Kasumi-1 (cell line): ENCODE measurements around the gene ATP8B3.
A peak's percentile ranks its signal among the peaks of the same experiment; 100 is the strongest.

Source experiments
- DNase-seq, 2 experiments: peaks; one replicate each; lab custom pipeline; 2025; lab: John Stamatoyannopoulos, UW

ATP8B3 gene

GRCh38 chr19:1811942-1812425 lies at the start of gene ATP8B3:
TSS of gene ATP8B3 (minus strand) at chr19:1812276. CDS start at chr19:1811736, 540 bp downstream.
- peak; percentile 55 to 60 for DNase-seq

- no peak for DNase-seq
Observed at GRCh38 chr19:1861599-1862031, 49.5 kb upstream of the ATP8B3 start.

GRCh38 chr19:1860821-1861598 lies 48.9 kb upstream of the ATP8B3 start:
- DNase-seq, result no peak

- DNase-seq, result no peak
Observed at GRCh38 chr19:1860042-1860775, 48.1 kb upstream of the ATP8B3 start.

- no peak for DNase-seq
Observed at GRCh38 chr19:1859331-1859781, 47.3 kb upstream of the ATP8B3 start.

GRCh38 chr19:1858412-1859081 lies 46.5 kb upstream of the ATP8B3 start:
- DNase-seq, result no peak

- DNase-seq, result peak; percentile 69 to 81
Observed at GRCh38 chr19:1857648-1858326, 45.7 kb upstream of the ATP8B3 start.

GRCh38 chr19:1856698-1857603 lies 44.9 kb upstream of the ATP8B3 start:
- peak; percentile 82 to 86 for DNase-seq

- DNase-seq, result no peak
Observed at GRCh38 chr19:1856345-1856697, 44.2 kb upstream of the ATP8B3 start.

- DNase-seq, result no peak
Observed at GRCh38 chr19:1855828-1856255, 43.8 kb upstream of the ATP8B3 start.

- peak; percentile 81 to 87 for DNase-seq
Observed at GRCh38 chr19:1855040-1855827, 43.2 kb upstream of the ATP8B3 start.

- DNase-seq, result no peak
Observed at GRCh38 chr19:1854542-1855039, 42.5 kb upstream of the ATP8B3 start.

- DNase-seq, result no peak
Observed at GRCh38 chr19:1854039-1854541, 42.0 kb upstream of the ATP8B3 start.

GRCh38 chr19:1853295-1854038 lies 41.4 kb upstream of the ATP8B3 start:
- peak; percentile 81 to 82 for DNase-seq

- no peak for DNase-seq
Observed at GRCh38 chr19:1852581-1853128, 40.6 kb upstream of the ATP8B3 start.

GRCh38 chr19:1851654-1852580 lies 39.8 kb upstream of the ATP8B3 start:
- DNase-seq, result no peak
